ENCODE measurements around the gene MAP6.

The MAP6 gene

DNA sequence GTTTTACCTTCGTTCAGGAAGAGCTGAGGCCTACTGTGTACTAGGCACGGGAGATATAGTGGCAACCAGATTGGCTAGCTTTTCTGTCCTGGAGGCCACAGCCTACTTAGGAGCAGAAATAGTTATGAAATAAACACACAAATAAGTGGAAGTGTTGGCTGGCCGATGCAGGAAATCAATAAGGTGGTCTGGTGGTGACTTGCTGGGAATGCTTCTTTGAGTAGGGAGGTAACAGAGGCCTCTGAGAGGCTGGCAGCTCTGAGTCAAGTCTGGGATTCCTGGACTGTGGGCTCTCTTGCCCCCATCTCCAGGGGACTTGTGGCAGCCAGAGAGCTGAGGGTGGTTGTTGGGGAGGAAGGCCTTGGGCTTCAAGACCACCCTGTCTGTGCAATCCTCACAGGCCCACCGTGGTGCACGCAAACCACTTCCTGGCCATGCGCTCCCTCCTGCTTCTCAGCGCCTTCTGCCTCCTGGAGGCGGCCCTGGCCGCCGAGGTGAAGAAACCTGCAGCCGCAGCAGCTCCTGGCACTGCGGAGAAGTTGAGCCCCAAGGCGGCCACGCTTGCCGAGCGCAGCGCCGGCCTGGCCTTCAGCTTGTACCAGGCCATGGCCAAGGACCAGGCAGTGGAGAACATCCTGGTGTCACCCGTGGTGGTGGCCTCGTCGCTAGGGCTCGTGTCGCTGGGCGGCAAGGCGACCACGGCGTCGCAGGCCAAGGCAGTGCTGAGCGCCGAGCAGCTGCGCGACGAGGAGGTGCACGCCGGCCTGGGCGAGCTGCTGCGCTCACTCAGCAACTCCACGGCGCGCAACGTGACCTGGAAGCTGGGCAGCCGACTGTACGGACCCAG lies 102.7 kb downstream of the MAP6 start:
- DNase-seq: no peak

DNA sequence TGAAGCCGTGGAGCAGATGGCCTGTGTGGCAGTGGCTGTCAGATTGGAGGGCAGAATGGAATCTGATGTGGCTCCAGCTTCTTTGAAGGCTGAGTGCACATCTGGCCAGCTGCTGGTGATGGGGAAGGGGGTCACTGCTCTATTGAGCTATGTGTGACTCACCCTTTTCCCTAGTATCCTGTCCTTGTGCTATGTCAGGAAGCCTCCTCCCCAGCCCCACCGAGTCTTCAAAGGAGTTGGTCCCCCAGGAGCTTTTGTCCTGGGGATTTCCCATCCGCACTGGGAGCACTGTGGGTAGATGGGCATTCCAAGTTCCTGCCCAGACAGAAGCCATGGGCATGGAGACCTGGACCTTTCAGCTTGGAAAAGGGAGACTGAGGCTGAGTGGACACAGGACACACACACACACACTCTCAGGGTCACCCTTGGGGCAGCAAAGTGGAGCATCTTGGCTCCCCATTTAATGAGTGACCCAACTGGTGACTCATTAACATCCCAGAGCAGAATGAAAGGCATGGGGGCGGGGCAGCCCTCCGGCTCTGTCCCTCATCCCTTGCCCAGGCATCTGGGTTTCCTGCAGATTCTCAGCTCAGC lies 103.5 kb downstream of the MAP6 start:
- DNase-seq: no peak

DNA sequence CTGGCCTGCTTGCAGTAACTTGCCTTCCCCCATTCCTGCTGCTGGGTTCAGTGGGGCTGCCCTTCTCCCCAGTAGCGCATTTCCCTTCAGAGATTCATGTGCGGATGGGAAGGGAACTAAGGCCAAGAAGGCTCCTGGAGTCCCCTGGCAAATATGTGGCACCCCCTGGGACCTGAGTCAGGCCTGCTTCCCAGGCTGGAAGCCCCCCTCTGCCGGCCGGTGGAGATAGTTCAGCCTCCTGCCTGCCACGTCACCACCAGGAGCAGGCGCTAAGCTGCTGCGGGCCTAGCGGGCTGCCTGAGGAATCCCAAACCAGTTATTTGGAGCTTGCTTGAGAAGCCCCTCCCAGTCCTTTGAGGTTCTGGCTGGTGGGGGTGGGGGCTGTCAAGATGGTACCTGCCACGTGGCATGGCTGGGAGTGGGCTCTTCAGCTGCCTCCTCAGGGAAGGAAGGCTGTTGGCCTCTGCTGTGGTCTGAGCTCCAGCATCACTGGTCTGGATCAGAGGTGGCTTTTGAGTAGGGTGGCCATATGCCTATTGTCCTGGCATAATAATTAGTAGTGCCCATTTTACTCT lies 104.8 kb downstream of the MAP6 start:
- DNase-seq: no peak

DNA sequence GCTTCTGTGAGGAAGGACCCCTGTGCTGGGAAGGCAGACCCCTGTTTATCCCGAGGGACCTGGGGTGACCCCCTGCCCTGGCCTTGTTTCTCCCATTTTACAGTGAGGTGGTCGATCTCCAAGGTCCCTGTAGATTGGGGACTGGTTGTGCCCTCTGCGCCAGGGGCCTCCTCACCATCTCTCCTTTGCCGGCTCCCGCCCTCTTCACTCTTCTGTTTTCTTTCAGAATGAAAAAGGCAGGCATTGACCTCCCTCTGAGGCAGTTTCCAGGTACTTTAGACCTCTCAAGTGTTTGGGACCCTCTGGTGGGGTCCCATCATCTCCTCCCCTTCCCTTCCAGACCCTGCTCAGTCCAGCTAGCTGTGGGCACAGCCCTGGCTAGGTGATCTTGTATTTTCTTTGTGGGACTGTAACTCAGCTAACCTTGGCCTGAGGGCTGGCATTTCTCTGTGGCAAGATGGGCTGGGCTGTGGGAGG lies 105.3 kb downstream of the MAP6 start:
- DNase-seq: no peak

DNA sequence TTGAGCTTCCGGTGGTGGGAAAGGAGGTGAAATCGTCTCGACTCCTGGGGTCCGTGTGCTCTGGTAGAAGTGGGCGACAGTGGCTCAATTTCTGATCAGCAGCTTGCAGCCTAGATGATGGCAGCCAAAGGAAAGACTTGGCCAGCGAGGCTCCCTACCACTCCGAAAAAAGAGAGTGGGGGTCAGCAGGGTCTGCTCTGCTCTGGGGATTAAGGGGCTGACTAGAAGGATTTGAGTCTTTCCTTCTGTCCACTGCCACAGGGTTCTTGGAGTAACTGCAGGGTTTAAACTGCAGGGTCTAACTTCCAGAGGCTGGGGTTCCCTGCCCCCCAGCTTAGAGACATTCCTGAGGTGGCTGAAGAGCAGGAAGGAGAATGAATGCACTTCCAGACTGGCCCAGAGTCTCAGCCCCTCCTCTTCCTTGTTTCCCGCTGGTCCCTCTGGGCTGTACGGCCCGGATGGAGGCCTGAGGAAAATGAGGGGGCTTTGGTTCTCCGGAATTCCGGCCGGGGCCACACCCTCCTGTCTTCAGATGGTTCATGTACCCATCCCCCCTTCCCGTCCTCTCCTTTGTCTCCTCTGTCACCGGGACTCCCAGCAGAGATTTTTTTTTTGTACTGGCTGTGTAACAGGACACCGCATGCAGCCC lies 105.9 kb downstream of the MAP6 start:
- DNase-seq: no peak

DNA sequence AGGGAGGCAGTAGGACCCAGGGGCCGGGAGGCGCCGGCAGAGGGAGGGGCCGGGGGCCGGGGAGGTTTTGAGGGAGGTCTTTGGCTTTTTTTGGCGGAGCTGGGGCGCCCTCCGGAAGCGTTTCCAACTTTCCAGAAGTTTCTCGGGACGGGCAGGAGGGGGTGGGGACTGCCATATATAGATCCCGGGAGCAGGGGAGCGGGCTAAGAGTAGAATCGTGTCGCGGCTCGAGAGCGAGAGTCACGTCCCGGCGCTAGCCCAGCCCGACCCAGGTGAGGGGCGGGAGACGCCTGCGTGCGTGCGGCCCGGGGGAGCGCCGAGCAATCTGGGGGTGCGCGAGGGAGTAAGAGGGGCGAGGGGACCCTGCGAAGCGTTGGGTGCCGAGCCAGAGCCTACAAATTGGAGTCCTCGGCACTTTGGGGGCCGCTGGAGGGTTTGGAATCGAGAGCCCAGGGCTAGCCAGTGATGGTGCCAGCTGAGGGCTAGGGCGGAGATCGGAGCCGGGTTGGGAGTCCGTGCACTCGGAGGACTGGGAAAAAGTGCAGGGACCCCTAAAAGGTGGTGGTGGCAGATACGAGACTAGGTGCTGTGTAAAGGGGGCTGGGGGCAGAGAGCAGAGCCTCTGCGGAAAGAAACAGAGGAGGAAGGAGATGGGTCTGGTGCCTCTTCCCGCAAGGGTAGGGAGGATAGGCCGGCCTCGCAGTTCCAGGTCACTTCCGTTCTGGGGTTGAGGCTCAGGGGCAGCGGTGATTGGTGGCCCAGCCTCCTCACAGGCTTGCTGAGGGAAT lies 106.6 kb downstream of the MAP6 start, which contains the start of gene SERPINH1:
SERPINH1 (plus strand) TSS at position 206 of the 788 bp plus-strand sequence. CDS start 4,097 bp downstream, outside the sequence.
- DNase-seq: peak; percentile 43

DNA sequence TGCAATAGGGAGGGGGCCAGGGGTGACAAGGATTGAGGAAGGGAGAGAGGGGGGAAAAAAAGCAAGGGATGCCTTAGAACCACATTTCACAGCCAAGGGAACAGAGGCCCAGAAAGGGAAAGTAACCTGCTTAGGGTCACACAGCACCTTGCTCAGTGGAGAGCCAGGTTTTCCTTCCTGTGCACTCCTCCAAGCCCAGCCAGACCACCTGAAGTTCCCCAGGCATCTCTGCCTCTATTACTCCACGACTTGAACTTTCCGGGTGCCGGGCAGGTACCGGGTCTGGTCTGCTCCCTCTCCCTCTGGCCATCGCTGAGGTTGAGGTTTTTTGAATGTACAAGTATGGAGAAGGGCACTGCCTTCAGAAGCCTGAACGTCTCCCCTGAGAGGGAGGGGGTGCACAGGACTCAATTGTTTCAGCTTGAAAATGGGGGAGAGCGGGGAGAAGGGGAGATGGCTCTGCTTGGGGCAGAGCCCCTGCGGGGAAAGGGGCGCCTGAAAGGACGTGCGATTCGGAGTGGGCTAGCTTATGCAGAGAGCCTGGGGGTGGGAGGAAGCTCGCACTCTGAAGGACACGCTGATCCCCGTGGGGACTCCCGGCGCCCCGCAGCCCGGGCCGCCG lies 107.3 kb downstream of the MAP6 start:
- DNase-seq: no peak

DNA sequence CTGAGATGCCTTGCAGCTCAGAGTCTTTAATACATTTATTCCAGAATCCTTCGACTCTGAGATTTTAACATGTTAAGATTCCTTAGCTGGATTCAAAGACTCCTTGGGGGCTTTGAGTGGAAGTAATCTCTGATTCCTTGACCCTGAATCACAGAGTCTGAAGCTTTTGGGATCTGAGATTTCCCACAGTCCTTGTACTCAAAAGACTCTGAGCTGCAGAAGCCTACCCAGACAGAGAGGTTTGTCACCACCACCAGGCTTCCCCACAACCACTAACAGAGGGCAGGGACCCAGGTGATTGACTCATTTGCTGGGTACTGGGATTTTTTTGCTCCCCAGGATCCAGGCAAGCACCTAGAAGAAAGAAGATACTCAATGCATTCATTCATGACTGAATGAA lies 108.2 kb downstream of the MAP6 start:
- no peak for DNase-seq

DNA sequence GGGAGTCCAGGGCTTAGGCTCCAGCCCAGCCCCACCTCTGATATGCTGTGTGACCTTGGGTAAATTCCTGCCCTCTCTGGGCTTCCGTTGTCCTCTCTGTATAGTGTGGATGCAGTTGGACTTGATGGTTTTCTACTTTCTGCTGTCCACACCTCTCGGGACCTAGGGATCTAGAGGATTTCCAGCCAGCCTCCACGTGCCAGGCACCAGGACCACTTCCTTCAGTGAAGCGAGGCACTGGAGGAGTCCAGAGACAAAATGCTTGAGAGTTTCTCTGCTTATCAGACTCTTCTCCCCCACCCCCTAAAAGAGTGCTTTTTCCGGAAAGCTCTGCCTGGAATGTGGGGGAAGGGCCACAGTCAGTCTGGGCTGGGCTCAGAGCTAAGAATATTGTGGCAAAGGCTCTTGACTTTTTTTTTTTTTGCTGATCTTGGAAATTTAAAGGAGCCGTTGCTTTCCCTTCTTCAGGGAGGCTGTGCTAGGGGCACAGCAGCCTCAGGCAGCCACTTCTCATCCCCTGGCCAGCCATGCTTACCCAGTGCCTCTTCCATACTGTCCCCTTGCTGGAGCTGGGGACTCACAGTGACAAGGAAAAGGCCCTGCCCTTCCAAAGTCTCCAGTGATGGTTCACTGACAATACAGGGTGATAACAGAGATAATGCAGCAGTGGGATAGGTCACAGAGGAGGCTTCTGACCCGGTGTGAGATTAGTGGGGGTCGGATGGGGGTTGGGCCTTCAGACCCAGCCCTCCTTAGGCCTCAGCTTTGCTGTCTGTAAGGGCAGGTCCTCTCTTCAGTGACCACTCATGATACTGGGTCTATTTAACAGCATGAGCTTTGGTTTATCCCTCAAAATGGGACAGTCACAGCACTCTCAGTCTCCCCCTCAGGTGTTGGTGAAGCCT lies 109.6 kb downstream of the MAP6 start:
- DNase-seq: no peak

DNA sequence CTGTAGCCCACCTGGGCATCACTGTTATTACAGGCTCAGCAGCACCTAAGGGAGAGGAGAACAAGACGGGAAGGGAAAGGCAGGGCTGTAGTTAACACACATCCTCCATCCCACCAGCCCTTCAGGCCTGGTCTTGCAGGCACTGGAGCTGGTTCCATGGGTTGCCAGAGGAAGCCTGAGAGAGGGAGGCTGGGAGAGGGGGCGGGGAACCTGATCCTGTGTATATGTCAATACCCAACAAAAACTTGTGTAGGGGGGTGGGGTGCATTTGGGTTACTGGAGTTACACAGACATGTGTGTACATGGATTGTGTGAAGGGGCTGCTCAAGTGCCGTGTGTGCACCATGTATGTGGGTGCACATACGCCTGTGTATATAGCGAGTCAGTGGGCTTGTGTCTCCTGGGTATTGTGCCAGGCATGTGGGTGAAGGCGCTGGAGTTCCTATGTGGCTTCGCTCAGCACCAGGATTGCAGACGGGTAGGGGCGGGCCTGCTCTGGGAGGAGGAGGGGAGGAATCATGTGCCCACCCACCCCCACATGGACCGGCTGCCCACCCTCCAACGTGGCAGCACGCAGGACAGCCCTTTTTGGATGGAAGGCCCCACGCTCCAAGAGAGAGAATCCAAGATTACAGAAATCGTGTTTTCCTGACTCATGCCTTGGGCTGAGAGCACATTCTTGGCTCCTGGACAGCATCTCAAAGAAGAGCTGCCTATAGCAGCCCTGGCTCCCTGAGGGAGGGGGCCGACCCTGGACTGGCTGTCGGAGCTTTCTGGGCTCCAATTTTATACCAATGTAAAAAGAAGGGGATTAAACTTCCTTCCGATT lies 111.0 kb downstream of the MAP6 start:
- no peak for DNase-seq

DNA sequence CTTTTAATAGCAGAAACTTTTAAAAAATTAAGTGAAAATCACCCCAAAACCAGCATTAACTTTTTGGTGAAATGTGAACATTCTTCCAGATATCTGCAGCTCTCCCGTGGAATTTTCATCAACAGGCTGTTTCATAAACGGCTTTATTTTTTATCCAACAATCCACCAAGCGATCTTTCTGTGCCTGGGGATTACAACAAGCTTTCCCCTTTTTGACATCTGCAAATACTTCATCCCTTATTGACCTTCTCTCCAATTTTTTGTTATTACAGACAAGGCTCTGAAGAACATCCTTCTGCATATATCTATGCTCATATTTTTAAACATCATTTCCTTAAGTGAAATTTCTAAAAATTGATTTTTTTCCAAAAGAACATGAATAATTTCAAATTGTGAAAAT lies 112.6 kb downstream of the MAP6 start:
- DNase-seq: no peak

DNA sequence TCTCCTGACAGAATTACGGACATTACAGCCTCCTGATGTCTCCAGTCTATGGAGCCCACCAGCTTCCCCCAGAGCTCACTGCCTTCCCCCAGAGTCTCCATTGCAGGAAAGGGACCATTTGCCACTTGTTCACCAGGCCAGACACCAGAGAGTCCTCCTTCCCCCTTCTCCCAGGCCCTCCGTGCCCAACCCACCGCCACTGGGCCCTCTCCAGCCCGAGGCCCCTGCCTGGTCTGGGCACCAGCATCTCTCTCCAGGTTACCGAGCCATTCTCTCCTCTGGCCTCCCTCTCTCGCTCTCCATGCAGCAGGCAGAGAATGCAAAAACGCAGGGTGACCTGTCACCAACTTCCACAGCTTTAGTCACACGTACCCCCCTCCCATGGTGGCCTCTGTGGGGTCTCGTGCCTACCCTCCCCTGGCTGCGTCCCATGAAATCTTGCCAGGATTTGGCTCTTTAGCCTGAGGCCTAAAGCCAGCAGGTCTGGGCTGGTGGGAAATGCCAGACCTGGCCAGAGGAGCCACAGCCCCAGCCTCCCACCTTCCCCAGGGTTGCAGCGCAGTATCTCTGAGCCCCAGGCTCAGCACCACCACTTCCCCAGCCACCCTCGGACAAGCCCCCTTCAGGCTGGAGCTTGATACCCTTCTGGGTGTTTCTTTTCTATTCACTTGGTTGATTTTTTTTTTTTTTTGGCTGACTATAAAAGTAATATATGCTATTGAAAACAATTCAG lies 113.6 kb downstream of the MAP6 start:
- DNase-seq: no peak

DNA sequence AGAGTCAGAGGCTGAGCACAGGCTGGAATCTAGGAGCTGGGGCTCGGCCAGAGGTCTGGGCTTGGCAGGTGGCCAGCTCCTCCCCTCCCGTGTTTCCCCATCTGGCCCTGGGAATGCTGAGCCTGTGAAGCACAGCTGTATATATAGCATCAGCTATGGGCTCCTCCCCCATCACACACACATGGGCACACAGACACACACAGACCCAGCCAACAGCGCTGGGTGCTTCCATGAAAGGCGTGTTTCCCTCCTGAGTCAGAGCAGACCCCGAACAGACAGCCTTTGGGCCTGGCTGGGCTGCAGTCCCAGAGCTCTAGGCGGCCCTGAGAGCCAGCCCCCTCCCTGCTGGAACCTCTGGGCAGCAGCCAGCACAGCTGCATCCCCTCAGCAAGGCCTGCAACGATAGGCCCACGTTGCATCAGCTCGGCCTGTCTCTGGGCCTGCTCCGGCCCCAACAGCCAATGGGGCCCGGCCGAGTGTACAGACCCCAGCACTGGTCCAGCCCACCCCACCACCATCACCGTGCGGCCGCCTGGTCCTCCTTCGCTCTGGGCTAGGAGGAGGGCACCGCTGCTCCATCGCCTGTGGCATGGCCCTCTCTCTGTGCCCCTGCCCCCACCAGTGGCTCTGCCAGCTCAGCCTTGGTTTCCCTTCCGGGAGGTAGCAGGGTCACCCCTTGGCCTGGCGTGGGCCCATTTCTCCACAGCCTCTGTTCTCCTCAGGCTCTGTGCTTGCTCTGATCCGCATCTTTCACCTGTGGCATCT lies 114.4 kb downstream of the MAP6 start:
- DNase-seq: peak; percentile 82

DNA sequence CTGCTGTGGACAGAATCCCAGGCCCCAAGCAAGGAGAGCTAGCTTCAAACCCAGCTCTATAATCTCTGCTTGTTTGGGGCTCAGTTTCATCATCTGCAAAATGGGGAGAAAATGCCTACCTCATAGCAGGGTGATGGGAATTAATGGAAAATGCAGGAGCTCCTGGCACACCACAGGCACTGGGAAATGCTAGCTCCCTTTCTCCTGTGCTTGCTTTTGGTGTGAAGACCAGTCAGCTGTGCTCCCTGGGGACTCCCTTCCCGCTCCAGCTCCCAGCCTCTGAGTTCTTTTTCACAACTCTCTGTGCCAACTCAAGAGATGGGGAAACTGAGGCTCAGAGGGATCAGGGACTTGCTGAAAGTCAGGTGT lies 115.0 kb downstream of the MAP6 start:
- no peak for DNase-seq

DNA sequence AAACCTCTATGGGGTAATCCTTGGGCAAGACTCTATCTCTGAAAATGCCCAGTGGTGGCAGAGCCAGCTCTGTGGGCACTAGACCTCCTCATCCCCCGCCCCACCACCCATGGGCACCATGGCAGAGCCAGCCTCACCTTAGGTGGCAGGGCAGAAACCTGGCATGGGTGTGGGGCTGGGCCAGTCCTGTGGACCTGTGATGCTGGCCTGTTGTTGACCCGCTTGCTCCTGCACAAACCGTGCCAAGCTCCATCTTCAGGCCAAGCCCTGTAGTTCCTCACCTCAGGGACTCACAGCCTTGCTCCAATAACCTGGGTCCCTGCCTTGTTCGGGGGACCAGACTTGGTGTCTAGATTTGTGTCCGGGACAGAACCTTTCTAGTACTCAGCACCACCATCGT lies 115.7 kb downstream of the MAP6 start:
- DNase-seq: no peak

DNA sequence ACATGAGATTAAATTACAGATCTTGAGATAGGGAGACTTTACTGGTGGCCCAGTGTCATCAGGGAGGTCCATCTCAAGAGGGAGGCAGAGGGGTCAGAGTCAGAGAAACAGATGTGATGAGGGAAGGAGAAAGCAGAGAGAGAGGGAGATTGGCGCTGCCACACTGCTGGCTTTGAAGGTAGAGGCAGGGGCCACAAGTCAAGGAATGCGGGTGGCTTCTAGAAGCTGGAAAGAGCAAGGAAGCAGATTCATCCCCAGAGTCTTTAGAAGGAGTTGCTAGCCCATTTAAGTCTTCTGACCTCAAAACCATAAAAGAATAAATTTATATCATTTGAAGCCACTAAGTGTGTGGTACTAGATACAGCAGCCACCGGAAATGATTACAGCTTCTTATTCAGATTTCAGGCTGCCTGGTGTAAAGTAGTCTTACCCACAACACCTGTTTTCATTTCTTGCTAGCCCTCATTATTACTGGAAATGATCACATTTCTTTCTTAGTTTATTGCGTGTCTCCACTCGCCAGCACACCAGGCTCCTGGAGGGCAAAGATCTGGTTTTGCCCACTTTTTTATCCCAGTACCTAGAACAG lies 119.4 kb downstream of the MAP6 start:
- no peak for DNase-seq

DNA sequence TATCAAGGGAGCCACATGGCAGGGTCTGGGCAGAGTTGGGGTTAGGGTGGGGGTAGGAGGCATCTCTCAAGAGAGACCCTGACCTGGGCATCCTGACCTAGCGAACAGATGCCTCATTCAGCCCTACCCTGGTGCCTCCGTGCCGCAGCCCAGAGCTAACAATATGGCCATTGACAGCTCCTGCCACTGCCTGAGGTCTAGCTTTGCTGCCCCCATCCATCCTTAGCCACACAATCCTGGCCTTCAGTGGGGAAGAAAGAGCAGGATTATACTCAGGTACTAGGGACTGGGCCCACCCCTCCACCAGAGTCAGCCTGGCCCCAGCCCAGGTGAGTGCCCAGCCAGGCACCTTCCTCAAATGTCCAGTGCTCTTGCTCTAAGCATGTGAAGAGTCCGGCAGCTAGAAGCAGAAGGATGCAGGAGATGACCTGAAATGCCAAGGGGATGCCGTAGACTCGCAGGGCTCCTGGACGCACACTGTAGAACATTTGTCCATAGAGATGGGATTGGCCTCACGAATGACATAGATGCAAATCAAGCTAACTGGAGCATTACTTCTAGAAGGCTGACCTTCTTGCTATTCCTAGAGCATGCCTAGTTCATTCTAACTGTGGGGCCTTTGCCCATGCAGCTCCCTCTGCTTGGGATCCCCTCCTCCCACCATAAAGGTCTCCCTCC lies 120.1 kb downstream of the MAP6 start:
- no peak for DNase-seq

DNA sequence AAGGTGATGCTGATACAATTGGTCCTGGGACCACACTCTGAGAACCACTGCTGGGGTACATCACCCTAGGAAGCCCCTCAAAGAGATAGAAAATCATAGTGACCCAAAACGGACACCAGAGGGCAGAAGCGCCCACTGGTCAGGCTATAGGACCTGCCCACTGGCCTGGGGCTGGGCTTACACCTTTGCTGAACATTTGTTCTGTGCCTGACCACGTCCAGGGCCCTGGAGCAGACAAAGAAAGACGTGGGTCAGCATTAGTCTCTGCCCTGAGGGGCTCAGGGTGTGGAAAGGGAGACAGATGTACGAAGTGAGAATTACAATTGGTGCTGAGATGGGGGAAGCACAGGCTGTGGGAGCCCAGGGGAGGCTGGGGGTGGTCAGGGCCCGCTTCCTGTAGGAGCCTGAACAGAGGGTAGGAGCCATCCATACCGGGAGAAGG lies 121.2 kb downstream of the MAP6 start:
- DNase-seq: peak; percentile 29
